GM19452 (cell line): ENCODE measurements around the gene OR51A7.
"Not testable (repeated sequence)": the region's sequence is repeated elsewhere in the genome, so short reads cannot be mapped to it uniquely, and the experiment has no call there.

ENCODE experiments used
- ATAC-seq: cut with Tn5 transposase; IDR thresholded peaks from one replicate; pipeline ENCODE4 v1.9.1; 2021; ENCODE audit not compliant: unreplicated experiment

Gene OR51A7, protein sequence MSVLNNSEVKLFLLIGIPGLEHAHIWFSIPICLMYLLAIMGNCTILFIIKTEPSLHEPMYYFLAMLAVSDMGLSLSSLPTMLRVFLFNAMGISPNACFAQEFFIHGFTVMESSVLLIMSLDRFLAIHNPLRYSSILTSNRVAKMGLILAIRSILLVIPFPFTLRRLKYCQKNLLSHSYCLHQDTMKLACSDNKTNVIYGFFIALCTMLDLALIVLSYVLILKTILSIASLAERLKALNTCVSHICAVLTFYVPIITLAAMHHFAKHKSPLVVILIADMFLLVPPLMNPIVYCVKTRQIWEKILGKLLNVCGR

DNA sequence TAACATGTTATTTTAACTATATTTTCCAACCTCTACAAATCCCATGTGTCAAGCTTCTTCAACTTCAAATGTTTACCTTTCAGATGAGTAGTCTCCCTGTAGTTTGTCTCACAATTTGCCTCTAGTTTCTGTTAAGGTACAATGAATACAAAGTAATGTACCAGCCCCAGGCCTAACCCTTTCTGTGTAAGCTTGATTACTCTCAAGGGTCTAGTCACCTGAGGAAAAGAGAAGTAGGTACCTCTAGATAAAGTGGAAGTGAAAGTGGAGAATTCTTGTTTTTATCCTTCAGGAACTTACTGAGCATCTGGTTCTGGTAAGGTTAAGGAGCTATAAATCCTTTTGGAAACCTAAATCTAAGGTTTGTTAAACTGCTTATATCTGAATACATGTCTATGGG lies at the start of gene OR51A7:
OR51A7 (plus strand) TSS at position 300 of the 400 bp plus-strand sequence. CDS start 3,587 bp downstream, outside the sequence.
- no peak for ATAC-seq

DNA sequence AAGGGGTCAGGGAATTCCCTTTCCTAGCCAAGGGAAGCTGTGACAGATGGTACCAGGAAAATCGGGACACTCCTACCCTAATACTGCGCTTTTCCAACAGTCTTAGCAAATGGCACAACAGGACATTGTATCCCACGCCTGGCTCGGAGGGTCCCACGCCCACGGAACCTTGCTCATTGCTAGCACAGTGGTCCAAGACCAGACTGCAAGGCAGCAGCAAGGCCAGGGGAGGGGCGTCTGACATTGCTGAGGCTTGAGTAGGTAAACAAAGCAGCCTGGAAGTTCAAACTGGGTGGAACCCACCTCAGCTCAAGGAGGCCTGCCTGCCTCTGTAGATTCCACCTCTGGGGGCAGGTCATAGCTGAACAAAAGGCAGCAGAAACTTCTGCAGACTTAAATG lies 49.3 kb upstream of the OR51A7 start:
- ATAC-seq = not testable (repeated sequence)

DNA sequence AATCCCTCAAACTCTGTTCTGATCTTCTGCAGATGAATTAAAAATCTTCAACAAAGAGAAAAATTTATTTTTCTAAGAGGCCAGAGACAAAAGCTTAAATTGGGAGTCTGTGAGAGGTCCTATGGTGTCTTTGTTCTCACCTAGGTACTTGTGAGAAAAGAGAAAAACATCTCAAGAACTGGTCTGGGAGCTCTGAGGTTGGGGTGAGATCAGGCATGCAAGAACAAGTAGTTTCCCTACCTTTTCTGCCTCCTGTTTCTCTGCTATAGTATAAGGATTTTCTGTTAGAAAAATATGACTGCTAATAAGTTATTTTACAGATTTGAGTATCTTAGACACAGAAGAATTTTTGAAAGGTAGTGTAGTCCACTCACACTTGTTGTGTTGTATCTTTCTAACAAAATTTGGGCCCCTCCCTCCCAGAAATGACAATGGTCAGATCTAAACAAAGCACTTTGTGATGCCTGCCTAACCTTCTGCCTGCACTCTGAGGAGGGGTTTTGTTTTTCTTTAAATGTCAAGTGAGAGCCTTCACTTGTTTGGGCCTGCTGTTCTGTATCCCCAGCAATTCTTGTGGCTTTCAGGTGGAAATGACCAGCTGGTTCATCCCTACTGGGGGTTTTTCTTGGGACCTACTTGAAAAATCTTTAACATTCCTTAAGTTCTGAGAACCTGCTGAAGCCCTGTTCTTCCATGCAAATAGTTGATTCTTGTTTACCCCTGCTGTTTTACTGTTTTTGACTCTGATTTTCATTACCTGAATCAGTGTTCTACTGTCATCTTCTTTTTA lies 40.9 kb upstream of the OR51A7 start:
- no peak for ATAC-seq

DNA sequence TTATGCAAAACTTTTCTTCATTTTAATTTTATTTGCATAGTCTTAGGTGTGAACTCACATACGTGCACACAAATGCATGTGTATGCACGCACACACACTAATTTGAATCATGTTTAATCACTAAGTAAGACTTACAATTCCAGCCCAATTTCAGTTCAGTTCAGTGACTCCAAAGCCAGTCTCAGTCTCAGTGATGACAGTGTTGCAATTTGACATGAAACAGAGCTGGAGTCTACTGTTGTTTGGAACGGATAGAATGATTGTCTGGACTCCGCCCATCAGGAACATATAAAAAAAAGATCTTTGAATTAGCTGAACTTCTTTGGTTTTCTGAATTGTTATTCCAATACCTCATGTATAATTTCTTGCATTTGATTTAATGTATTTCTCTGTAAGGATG lies 39.7 kb upstream of the OR51A7 start:
- ATAC-seq = no peak

DNA sequence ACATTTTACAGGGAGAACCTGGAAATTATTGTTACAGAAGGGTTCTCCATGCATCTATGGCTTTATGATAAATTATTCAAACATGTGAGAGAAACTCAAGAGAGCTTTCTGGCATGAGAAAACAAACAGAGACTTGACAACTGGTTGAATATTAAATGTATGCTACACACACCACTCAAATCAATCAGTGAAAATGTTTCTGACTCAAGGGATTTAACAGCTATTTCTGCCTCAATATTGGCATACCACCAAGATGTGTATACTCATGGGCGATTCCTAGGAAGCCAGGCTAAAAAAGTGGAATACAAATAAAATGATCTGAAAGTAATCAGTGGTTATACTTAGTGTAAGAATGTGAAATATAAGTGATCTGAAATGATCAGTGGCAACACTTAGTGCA lies 37.7 kb upstream of the OR51A7 start:
- no peak for ATAC-seq

DNA sequence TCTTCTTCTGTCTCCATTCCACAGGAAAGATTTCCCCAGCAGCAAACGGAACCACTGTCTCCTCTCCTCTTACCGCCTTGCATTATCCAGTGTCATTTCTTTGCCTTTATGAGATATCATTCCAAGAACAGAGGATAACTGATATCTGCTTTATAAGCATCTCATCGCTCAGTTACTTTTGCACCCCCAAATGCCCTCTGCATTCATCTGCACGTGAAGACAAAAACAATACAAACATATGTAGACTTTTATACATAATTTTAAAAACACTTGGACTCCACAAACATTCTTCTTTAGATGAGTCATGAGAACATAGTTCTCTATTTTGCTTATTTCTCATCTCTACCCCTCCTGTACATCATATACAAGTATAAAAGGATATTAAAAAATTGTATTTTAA lies 22.4 kb upstream of the OR51A7 start:
- ATAC-seq = no peak

DNA sequence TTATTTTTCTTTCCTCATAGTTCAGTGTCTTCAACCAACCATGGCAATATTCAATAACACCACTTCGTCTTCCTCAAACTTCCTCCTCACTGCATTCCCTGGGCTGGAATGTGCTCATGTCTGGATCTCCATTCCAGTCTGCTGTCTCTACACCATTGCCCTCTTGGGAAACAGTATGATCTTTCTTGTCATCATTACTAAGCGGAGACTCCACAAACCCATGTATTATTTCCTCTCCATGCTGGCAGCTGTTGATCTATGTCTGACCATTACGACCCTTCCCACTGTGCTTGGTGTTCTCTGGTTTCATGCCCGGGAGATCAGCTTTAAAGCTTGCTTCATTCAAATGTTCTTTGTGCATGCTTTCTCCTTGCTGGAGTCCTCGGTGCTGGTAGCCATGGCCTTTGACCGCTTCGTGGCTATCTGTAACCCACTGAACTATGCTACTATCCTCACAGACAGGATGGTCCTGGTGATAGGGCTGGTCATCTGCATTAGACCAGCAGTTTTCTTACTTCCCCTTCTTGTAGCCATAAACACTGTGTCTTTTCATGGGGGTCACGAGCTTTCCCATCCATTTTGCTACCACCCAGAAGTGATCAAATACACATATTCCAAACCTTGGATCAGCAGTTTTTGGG lies 21.6 kb upstream of the OR51A7 start, which contains the start of gene OR51T1:
OR51T1 (plus strand) TSS at position 41 of the 641 bp plus-strand sequence; CDS start at position 41, 0 bp downstream.
- ATAC-seq = no peak

DNA sequence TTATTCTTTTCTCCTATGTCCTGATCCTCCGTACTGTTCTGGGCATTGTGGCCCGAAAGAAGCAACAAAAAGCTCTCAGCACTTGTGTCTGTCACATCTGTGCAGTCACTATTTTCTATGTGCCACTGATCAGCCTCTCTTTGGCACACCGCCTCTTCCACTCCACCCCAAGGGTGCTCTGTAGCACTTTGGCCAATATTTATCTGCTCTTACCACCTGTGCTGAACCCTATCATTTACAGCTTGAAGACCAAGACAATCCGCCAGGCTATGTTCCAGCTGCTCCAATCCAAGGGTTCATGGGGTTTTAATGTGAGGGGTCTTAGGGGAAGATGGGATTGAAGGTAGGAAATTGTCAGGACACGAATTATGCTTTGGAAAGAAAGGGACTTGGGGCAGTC lies 21.0 kb upstream of the OR51A7 start:
- ATAC-seq = no peak

DNA sequence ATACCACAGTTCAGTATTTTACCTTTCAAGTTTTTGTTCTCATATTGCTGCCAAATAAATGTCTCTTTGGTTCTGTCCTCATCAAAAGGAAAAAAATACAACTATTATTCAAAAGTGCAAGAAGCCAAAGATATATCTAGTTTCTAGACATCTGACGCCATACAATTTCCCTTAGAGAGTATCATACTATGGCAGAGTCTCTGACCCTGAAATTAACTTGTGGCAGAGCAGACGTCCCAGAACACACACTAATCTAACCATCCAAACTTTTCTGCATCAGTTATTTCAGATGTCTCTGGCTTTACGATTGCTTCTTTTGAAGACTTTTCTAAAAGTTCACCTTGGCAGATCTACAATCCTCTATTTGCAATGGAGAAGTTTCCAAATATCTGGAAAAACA lies 19.2 kb upstream of the OR51A7 start:
- no peak for ATAC-seq

DNA sequence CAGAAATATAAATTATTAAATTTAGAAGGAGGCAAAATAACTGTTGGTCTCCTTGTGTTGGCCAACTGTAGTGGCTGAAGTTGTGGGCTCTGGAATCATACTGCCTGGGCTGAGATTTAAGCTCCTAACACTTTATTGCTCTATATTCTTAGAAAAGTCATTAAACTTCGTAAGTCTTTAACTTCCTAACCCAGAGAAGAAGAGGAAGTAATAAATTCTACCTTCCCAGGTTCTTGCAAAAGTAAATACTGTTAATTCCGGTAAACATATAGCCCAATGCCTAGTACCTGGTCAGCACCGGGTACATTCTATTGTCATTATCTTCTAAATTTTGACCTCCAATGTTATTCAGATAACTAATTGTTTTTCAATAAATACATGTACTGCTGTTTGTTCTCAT lies 17.4 kb upstream of the OR51A7 start:
- ATAC-seq = no peak

DNA sequence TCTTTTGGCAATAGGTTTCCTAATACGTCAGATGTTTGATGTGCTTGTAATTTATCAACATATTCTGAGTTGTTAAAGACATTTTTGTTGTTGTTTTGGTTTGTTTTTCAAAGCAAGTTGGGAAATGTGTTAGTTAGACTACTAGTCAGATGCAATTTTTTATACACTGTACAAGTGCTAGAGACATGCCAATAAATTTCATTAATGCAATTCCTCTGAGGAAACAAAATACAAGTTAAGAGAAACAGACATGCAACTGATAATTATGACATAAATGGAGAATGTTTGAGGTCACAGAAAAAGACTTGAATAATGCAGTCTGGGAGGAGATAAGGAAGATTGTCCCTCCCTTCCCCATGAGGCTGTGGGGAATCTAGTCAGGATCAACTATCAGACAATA lies 16.0 kb upstream of the OR51A7 start:
- ATAC-seq = no peak

DNA sequence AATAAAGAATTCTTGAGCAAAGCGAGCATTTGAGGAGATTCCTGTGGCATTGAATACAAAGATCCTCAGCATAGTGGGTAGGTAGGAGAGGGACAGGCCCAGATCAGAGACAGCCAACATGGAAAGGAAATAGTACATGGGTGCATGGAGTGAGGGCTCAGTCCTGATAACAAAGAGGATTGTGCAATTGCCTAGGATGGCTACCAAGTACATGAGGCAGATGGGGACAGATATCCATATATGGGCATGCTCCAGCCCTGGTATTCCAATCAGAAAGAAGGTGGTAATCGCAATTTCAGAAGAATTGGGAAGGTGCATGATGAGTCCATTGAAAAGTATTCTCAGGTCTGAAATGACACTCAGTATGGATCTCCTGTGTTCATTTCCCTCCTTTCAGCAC lies 13.3 kb upstream of the OR51A7 start:
- ATAC-seq = no peak

DNA sequence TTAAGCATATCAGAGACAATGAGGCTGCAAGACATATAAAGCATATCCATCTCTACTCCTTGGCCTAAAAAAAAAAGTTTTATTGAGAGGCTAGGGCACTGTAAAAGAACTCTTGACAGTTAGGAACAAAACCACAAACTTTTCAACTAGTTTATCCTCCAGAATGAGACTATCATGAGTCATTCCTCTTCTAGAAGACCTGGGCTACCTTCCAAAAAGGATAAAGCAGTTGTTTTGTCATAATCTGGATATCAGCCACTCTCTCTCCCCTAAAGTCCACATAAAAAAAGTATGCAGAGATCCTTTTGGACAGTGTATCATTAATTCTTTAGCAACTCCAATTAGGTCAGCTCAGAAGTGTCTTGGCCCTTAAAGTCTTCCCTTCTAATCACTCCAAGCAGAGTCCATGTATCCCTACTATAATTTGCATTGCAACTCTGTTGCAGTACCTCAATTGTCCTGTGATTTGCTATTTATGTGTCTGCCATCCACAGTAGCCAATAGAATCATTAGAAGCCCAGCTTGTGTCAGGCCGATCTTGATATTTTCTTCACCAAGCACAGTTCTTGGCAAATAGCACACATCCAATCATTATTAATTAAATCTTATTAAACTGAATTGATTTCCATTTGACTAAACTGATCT lies 11.5 kb upstream of the OR51A7 start:
- no peak for ATAC-seq

DNA sequence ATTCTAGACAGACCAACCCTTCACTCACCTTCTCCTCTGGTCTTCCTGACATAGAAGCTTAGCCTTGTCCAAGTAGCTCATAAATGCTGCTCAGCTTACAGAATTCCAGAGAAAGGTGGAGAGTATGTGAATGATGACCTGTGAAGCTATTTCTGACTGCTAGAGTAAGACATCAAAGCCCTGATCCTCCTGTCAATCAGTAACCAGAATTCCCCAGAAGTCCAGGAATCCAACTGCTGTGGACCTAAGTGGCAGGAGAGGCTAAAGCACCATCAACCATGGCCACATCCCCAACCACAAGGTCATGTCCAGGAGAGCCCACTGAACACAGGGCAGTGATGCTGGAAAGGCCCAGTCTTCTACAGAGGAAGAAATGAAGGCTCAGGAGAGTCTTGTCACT lies 13.0 kb downstream of the OR51A7 start:
- no peak for ATAC-seq

DNA sequence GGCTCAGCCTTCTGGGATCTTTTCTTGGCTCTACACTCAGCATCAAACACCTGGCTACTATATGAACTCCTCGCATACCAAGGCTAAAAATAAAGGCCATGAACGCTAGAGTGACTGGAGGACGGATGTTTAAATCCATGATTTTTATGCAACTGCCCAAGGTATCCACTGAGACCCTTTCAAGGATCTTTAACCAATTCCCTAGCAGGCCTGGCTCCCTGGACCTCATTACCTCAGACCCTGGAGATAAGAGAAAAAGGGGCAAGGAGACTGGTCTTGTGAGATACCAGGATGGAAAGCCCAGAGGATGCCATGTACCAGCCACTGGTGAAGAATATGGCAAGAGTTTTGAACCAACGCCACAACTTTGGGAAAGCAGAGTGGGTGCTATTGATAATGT lies 15.7 kb downstream of the OR51A7 start, which contains the start of gene OR51G2:
OR51G2 (minus strand) TSS at position 101 of the 400 bp plus-strand sequence. CDS start 3,687 bp downstream, outside the sequence.
- no peak for ATAC-seq

DNA sequence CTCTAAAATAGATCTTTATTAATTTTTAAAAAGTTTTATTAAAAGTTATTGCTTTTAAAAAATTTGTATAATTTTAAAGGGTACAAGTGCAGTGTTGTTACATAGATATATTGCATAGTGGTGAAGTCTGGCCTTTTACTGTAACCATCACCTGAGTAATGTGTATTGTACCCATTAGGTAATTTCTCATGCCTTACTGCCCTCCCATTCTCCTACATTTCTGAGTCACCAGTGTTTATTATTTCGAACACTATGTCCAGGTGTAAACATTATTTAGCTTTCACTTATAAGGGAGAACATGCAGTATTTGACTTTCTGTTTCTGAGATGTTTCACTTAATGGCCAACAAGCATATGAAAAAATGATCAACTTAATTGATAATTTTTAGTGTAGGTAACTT lies 18.2 kb downstream of the OR51A7 start:
- ATAC-seq = no peak

DNA sequence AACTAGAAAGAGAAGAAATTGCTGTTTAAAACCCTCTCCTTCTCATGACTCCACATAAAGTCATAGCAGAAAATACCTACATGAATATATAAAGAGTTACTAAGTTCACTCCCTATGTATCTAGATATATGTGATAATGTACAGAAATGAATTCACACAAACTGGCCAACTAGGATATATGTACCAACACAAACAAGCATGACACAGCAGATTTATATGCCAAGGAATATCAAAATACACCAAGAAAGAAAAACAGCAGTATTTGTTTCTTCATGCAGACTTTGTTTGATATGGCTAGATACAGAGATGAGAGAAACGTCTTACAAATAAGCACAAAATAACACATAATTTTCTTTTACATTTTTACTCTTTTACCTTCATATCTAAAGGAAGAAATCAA lies 18.7 kb downstream of the OR51A7 start:
- no peak for ATAC-seq

DNA sequence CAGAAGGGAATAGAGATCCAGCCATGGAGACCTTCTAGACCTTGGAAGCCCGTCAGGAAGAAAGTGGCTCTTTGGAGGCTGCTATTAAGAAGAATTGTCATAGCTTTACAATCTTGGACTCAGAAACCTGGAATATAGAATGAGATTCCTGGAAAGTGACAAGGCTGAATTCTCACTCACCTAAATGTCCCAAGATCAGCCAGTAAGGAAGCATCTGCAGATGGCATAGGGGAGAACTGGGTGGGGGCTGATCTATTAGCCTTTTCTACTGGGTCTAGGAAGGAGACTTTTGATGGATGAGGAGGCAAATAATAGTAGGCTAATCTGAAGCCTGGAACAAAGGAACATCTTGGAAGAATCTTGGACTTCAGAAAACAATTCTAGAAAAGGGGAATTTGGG lies 20.7 kb downstream of the OR51A7 start, which contains the start of gene OR51G1:
OR51G1 (minus strand) TSS at position 101 of the 400 bp plus-strand sequence; CDS start at position 101, 0 bp downstream.
- ATAC-seq = no peak

DNA sequence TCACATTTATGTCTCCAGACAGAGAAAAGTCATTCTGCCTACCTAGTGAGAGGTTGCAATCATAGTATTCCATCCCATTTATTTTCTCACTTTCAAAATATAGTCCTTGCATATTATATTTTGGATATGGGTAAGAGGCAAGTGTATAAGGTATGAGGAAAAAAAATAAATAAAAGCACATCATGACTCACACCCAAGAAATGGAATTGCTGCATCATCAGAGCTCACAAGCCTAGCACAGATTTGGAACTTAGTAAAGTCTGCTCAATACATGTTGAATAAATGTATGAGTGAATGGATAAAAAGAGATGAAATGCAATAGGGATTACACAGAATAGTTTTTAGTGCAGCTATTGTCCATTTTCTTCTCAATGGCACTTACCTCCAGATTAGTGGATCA lies 23.0 kb downstream of the OR51A7 start:
- no peak for ATAC-seq

DNA sequence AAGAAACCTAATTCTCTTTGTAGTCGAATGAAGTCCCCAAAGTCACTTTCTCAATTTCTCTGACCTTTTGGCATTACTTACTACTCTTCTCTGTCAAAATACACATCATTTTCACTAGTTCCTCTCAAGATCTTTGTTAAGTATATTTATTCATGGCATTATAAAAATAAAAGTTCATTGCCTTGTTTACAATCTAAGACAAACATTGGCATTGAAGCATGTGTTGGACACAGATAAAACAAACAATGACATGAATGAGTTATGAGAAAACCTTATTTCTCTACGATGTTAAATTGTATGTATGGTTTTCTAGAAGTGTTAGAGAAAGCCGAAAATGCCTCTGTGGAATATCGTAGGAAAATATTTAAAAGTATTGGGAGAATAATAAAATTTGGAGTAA lies 29.2 kb downstream of the OR51A7 start:
- no peak for ATAC-seq

DNA sequence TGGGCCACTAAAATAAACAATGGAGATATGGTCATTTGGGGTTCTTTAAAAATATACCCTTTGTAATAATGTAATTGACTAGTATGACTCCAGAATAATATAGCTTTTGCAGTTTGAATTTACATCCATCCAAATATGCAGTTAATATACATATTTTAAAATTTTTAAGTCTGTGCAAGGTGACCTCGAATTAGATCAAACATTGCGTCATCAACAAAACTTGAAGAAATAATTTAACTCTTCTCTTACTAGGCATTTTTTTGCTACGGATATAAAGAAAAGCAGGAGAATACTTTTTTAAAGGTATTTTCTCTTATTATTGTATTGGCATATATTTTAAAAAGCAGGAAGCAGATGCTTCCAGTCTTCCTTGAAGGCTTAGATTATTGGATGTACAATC lies 33.2 kb downstream of the OR51A7 start:
- ATAC-seq = no peak
